Measurements from ENCODE around the gene OR13C3.

- TF ChIP-seq CTCF (IDR thresholded peaks at IDR 0.05; ENCODE audit: low read depth, low read length, missing input control) (no peak), HNF4A (conservative IDR thresholded peaks at IDR 0.05) (no peak), JUND (IDR thresholded peaks at IDR 0.05) (no peak), ATF3 (IDR thresholded peaks at IDR 0.05) (no peak), ZBTB33 (IDR thresholded peaks at IDR 0.05) (no peak), REST (IDR thresholded peaks at IDR 0.05) (no peak), RAD21 (IDR thresholded peaks at IDR 0.05) (no peak), YY1 (IDR thresholded peaks at IDR 0.05) (no peak), EGR1 (IDR thresholded peaks at IDR 0.05; ENCODE audit: low read depth in 2 of 2) (no peak), GABPA (IDR thresholded peaks at IDR 0.05 in 1 of 2, conservative IDR thresholded peaks at IDR 0.05 in 1 of 2) (no peak), NR2F2 (IDR thresholded peaks at IDR 0.05) (no peak), TAF1 (conservative IDR thresholded peaks at IDR 0.05) (no peak)
Observed at GRCh38 chr9:104572612-104573011, 36.0 kb upstream of the OR13C3 start.

All from liver (tissue), 3 donors.